OCI-LY1 (cell line): Measurements from ENCODE around the gene CREB3L2.

ENCODE experiments used
- EZH2 ChIP-seq: fragments of 200-600 bp; sonication (generic), shearing (Covaris generic); IDR thresholded peaks from 2 replicates; pipeline ENCODE4 v1.8.0; 2017; ENCODE audit warnings: borderline replicate concordance, mixed run types, mild to moderate bottlenecking, antibody characterized with exemption, low read length, moderate library complexity, mixed read lengths
- TF ChIP-seq, protein P1 (sequence below): fragments of 200-600 bp; sonication (generic), shearing (Covaris generic); IDR thresholded peaks from 2 replicates; pipeline ENCODE4 v1.5.1; 2017; ENCODE audit warnings: mild to moderate bottlenecking, antibody characterized with exemption, low read length, moderate library complexity, mixed read lengths

DNA sequence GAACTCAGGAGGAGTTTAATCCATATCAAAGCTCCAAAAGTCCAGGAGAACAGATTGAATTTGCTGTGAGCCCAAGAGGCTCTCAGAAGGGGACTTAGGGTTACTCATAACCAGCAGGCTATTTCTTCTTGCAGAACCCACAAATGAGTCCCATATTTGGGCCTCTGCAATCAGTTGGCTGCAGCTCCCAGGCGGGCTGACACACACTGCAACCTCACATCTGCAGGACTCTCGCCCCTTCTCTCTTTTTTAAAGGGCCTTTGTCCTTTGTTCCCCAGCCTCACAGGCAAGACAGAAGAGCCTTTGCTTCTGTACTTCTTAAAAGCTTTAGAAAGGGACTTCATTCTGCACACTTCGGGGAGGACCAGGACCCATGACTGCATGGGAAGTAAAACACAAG is 26.7 kb downstream of the CREB3L2 start:
- TF ChIP-seq, protein P1, sequence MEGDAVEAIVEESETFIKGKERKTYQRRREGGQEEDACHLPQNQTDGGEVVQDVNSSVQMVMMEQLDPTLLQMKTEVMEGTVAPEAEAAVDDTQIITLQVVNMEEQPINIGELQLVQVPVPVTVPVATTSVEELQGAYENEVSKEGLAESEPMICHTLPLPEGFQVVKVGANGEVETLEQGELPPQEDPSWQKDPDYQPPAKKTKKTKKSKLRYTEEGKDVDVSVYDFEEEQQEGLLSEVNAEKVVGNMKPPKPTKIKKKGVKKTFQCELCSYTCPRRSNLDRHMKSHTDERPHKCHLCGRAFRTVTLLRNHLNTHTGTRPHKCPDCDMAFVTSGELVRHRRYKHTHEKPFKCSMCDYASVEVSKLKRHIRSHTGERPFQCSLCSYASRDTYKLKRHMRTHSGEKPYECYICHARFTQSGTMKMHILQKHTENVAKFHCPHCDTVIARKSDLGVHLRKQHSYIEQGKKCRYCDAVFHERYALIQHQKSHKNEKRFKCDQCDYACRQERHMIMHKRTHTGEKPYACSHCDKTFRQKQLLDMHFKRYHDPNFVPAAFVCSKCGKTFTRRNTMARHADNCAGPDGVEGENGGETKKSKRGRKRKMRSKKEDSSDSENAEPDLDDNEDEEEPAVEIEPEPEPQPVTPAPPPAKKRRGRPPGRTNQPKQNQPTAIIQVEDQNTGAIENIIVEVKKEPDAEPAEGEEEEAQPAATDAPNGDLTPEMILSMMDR, result no peak
- no peak for TF ChIP-seq EZH2
